ENCODE results near the gene PLK2. TPM values are rescaled to one million over a fixed set of nuclear protein-coding genes. Genes with fewer than 3 reads are reported as not detected.

PLK2 gene
- total and polyA plus RNA-seq, 9 donors, result 14.7 to 310 (median 41.1) TPM

DNA sequence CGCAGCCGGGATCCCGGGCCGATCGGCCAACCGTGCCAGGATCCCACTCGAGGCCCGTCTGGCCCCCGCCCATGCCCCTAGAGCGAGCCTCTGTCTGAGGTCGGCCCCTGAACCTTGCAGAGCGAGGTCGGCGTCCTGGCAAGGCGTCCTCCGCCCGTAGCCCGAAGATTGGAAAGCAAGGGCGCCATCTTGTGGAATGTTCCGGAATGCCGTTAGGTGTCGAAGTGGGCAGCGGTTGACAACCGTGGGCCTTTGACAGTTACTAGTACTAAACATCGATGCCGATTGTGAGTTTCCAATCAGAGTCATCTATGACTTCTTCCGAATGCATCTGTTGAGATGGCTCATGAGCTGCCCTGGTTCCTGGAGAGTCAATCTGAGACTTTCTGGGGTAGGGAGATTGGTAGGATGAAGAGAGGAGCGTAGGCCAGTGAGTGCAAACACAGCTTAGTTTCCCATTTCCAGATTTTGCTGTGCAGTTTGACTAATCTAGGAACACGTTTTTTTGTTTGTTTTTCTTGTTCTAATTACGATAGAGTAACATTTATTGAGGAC, 923 bp upstream of the PLK2 start:
- Histone ChIP-seq H3K27ac (peak overlapping the region; percentile 76 to 94), H3K9me3 (no peaks in the 10 kb centered on the region)
- 7 to 14% (median 9%) methylated on average over 23 to 30 of the region's 30 CpGs for WGBS, 3 donors

DNA sequence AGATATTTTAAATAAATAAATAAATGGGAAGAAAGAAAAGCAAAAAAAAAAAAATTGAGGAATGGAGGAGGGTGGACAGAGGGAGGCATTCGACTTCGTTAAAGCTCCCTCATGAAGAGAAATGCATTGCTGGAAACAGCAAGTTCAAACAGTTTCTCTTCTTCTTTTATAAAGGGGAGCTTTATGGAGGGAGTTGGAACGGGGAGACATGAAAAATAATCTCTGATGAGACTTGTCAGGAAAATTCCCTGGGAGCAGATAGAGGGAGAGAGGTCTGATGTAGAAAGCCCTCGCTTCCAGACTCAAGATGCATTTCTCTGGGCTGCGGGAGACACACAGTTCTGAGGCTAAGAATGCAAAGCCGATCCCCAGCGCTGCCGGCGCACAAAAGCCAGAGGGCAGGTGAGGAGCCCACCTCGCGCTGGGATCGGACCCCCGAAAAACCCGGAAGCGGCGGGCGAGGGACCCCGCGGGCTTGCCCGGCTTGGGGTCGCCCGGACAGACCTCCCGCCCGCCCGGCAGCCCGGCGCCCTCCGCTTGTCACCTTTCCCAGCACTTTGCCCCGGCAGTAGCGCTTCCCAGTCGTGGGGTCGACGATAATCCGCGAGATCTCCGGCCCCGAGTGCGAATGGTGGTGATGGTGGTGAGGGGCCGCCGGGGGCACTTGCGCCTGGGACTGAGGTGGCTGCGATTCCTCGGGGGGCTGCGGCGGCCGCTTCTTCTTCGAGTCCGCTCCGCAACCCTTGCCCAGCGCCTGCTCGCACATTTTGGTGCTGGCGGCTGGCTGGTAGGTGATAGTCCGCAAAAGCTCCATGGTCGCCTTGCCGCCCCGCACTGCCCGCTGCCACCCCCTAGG, 512 bp downstream of the PLK2 start:
- Histone ChIP-seq H3K4me3 (peak overlapping the region; percentile 80), H3K36me3 (no peaks in the 10 kb centered on the region), H3K27me3 (no peaks in the 10 kb centered on the region), H3K9me3 (no peaks in the 10 kb centered on the region), H3K4me1 (ENCODE audit: insufficient read depth) (peaks cover 2% of the 10 kb centered on the region), H3K27ac (peak overlapping the region; percentile 58 to 94)
- peak in 4 of 5 donors; percentile 26 to 56 (median 44) for DNase-seq
- 0 to 1% (median 0%) methylated on average over 55 to 57 of the region's 57 CpGs for WGBS, 3 donors
- no peak for TF ChIP-seq EP300 (IDR thresholded peaks at IDR 0.05)
- TF ChIP-seq, protein P1, sequence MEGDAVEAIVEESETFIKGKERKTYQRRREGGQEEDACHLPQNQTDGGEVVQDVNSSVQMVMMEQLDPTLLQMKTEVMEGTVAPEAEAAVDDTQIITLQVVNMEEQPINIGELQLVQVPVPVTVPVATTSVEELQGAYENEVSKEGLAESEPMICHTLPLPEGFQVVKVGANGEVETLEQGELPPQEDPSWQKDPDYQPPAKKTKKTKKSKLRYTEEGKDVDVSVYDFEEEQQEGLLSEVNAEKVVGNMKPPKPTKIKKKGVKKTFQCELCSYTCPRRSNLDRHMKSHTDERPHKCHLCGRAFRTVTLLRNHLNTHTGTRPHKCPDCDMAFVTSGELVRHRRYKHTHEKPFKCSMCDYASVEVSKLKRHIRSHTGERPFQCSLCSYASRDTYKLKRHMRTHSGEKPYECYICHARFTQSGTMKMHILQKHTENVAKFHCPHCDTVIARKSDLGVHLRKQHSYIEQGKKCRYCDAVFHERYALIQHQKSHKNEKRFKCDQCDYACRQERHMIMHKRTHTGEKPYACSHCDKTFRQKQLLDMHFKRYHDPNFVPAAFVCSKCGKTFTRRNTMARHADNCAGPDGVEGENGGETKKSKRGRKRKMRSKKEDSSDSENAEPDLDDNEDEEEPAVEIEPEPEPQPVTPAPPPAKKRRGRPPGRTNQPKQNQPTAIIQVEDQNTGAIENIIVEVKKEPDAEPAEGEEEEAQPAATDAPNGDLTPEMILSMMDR (IDR thresholded peaks at IDR 0.05), result no peak
- intact Hi-C loops (cut with DNase I), result loop anchor here (1.0 to 5.0 kb wide), 7 partner anchors 677 to 1162 kb away; no protein-coding TSS in a partner anchor

More for the DNA sequence above, 923 bp upstream of the PLK2 start:
- intact Hi-C loops (cut with DNase I), result loop anchor here (1.0 to 5.0 kb wide), 7 partner anchors 678 to 1164 kb away; no protein-coding TSS in a partner anchor
- Histone ChIP-seq H3K4me3 (peak overlapping the region; percentile 80), H3K27me3 (no peaks in the 10 kb centered on the region), H3K4me1 (ENCODE audit: insufficient read depth) (peaks cover 2% of the 10 kb centered on the region), H3K36me3 (no peaks in the 10 kb centered on the region)
- TF ChIP-seq, protein P1 (IDR thresholded peaks at IDR 0.05), result peak; percentile 65 to 82 (median 79)
- TF ChIP-seq POLR2A (IDR thresholded peaks at IDR 0.05), result no peak
- peak; percentile 87 to 94 (median 93) for DNase-seq

DNA sequence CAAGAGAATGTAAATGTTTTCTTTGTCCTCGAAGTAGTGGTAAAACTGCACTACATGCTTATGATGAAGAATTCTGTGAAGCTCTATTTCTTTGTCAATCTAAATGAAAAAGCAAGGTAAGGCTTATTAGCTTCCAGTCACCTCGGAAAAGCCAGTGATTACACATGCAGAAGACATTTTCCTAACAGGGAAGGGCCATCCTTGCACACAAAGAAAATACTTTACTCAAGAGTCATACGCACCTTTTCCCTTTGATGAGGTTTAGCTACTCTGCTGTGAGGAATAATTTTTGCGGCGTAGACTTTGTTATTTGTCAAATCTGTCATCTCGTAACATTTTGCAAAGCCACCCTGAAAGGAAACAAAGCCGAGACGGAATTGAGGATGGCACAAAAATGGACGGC, 1.1 kb downstream of the PLK2 start:
- intact Hi-C loops (cut with DNase I), result no loop called here
- peak overlapping the region; percentile 80 for H3K4me3 ChIP-seq

DNA sequence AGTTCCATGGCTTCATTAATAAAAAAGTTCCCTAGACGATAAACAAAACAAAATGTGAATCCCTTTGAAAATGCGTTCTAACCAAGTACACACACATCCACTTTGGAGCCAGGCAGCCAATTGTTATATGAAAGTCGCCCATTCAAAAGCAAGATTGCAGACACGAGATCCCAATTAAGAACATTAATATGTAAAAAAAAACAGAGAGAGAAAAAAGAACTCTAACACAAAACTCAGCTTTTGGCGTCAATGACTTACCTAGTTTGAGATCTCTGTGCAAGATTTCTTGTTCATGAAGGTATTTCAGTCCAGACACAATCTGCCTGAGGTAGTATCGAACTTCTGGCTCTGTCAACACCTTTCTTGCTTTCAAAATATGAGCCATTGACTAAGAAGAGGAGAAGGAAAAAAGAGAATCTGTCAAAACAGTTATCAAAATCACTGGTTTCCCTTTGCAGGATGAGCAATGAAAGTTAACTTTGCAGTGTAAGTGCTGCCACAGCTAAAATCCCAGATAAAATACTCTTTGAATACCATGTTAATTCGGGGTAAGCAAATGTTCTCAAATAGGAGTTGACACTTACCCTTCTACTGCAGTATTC, 1.6 kb downstream of the PLK2 start:
- H3K36me3 ChIP-seq, result no peaks in the 10 kb centered on the region
- no peaks in the 10 kb centered on the region for H3K9me3 ChIP-seq
- H3K27me3 ChIP-seq, result no peaks in the 10 kb centered on the region
- H3K4me3 ChIP-seq, result peak overlapping the region; percentile 80
- 45 to 58% (median 46%) methylated on average over 7 of the region's 7 CpGs for WGBS, 3 donors
- intact Hi-C loops (cut with DNase I), result no loop called here
- TF ChIP-seq, protein P1 (IDR thresholded peaks at IDR 0.05), result no peak
- TF ChIP-seq POLR2A (IDR thresholded peaks at IDR 0.05) (no peak), EP300 (IDR thresholded peaks at IDR 0.05) (no peak)
- no peak for DNase-seq
- peak overlapping the region in 1 of 2 donors; percentile 94 for H3K27ac ChIP-seq
- peaks cover 2% of the 10 kb centered on the region for H3K4me1 ChIP-seq (ENCODE audit: insufficient read depth)

More for the DNA sequence above, 1.1 kb downstream of the PLK2 start:
- Histone ChIP-seq H3K4me1 (ENCODE audit: insufficient read depth) (peaks cover 2% of the 10 kb centered on the region), H3K36me3 (no peaks in the 10 kb centered on the region), H3K27ac (peak overlapping the region in 1 of 2 donors; percentile 94), H3K9me3 (no peaks in the 10 kb centered on the region), H3K27me3 (no peaks in the 10 kb centered on the region)
- DNase-seq, result no peak
- WGBS, 3 donors, result 6 to 10% (median 8%) methylated on average over 9 of the region's 9 CpGs
- TF ChIP-seq EP300 (IDR thresholded peaks at IDR 0.05) (no peak), POLR2A (IDR thresholded peaks at IDR 0.05) (no peak)
- TF ChIP-seq, protein P1 (IDR thresholded peaks at IDR 0.05), result no peak
